CD4-positive, alpha-beta T cell treated with Interleukin-4 for 4 hours (primary cell): ENCODE results near the gene ICA1.
A peak's percentile ranks its signal among the peaks of the same experiment; 100 is the strongest.

Experiments
- DNase-seq: peaks from one replicate; pipeline ENCODE4 v3.0.0-alpha.2; 2020

The ICA1 gene

GRCh38 chr7:8157296-8157695 lies 104.7 kb downstream of the ICA1 start:
- no peak for DNase-seq

- DNase-seq = no peak
Measured at GRCh38 chr7:8155836-8156235, 106.1 kb downstream of the ICA1 start.

- DNase-seq = no peak
Measured at GRCh38 chr7:8154272-8154671, 107.7 kb downstream of the ICA1 start.

GRCh38 chr7:8152489-8153192 lies 109.3 kb downstream of the ICA1 start:
- no peak for DNase-seq

GRCh38 chr7:8151161-8151725 lies 110.7 kb downstream of the ICA1 start:
- DNase-seq = no peak

- peak; percentile 40 for DNase-seq
Measured at GRCh38 chr7:8149222-8149621, 112.7 kb downstream of the ICA1 start.

GRCh38 chr7:8147760-8148463 lies 114.1 kb downstream of the ICA1 start:
- no peak for DNase-seq

- DNase-seq = no peak
Measured at GRCh38 chr7:8146788-8147413, 115.1 kb downstream of the ICA1 start.

GRCh38 chr7:8146106-8146787 lies 115.7 kb downstream of the ICA1 start:
- no peak for DNase-seq

- no peak for DNase-seq
Measured at GRCh38 chr7:8144856-8145255, 117.1 kb downstream of the ICA1 start.

- DNase-seq = no peak
Measured at GRCh38 chr7:8143151-8143874, 118.7 kb downstream of the ICA1 start.

GRCh38 chr7:8142477-8142876 lies 119.5 kb downstream of the ICA1 start:
- DNase-seq = no peak

GRCh38 chr7:8141070-8141469 lies 120.9 kb downstream of the ICA1 start:
- DNase-seq = no peak

GRCh38 chr7:8136051-8136730 lies 125.8 kb downstream of the ICA1 start:
- no peak for DNase-seq

GRCh38 chr7:8135417-8135816 lies 126.5 kb downstream of the ICA1 start:
- DNase-seq = peak; percentile 48

GRCh38 chr7:8134089-8134733 lies 127.8 kb downstream of the ICA1 start:
- peak; percentile 75 for DNase-seq

- DNase-seq = no peak
Measured at GRCh38 chr7:8133188-8133848, 128.6 kb downstream of the ICA1 start.

- peak; percentile 86 for DNase-seq
Measured at GRCh38 chr7:8131694-8132605, 130.0 kb downstream of the ICA1 start.

GRCh38 chr7:8130663-8131062 lies 131.3 kb downstream of the ICA1 start:
- no peak for DNase-seq

- peak; percentile 87 for DNase-seq
Measured at GRCh38 chr7:8129318-8129659, 132.7 kb downstream of the ICA1 start.
